Brain microvascular endothelial cell (primary cell): ENCODE data around the gene CMTM6.
A peak's percentile ranks its signal among the peaks of the same experiment; 100 is the strongest.

ENCODE experiments used
- DNase-seq: peaks from one replicate; pipeline ENCODE4 v3.0.0-alpha.2; 2020
- H3K27ac ChIP-seq: fragments of 250-450 bp; sonication (Bioruptor Pico); 2 replicates; pipeline ENCODE4 v1.5.1; 2020; ENCODE audit warnings: mild to moderate bottlenecking, moderate library complexity
- H3K27me3 ChIP-seq: fragments of 250-450 bp; sonication (Bioruptor Pico); replicated peaks from 2 replicates; pipeline ENCODE4 v1.5.1; 2020; ENCODE audit warnings: mild to moderate bottlenecking
- H3K36me3 ChIP-seq: fragments of 250-450 bp; sonication (Bioruptor Pico); replicated peaks from 2 replicates; pipeline ENCODE4 v1.5.1; 2020; ENCODE audit warnings: mild to moderate bottlenecking
- H3K4me3 ChIP-seq: 2 replicates; pipeline ENCODE4 v1.5.1; 2011; ENCODE audit warnings: low read depth, mild to moderate bottlenecking, control low read depth, low read length, moderate library complexity
- CTCF ChIP-seq: IDR thresholded peaks from 2 replicates; pipeline ENCODE4 v1.5.1; 2011; ENCODE audit warnings: low read depth, mild to moderate bottlenecking, moderate library complexity, low read length, control low read depth, inconsistent platforms; ENCODE audit errors: missing control alignments
- in situ Hi-C: cut with HindIII; loops from 2 replicates; pipeline ENCODE4 v1.10.0; 2017; ENCODE audit warnings: low sequenced_read_pairs, low pct_ligation_motif_present

CMTM6 gene

GRCh38 chr3:32502118-32502945, at the start of gene CMTM6:
CMTM6 (minus strand) TSS chr3:32502852; CDS start chr3:32502745, 107 bp downstream.
- in situ Hi-C loops = no loop called here
- DNase-seq = peak; percentile 80
- TF ChIP-seq CTCF = no peak
- Histone ChIP-seq H3K27ac (peak within 1 kb of the TSS; percentile 96), H3K27me3 (no peaks in the 10 kb centered on the region), H3K36me3 (peaks cover 3% of the 10 kb centered on the region), H3K4me3 (peak within 1 kb of the TSS; percentile 92)

- no peak for DNase-seq
- H3K4me3 ChIP-seq = no peak overlapping the region
- no peak overlapping the region for H3K27ac ChIP-seq
- H3K36me3 ChIP-seq = no peaks in the 10 kb centered on the region
- no peak for TF ChIP-seq CTCF
- in situ Hi-C loops = no loop called here
- H3K27me3 ChIP-seq = no peaks in the 10 kb centered on the region
These were observed 49.4 kb upstream of the CMTM6 start for GRCh38 chr3:32552013-32552412.

GRCh38 chr3:32551496-32551895, 48.8 kb upstream of the CMTM6 start:
- in situ Hi-C loops = no loop called here
- Histone ChIP-seq H3K36me3 (no peaks in the 10 kb centered on the region), H3K27ac (no peak overlapping the region), H3K27me3 (no peaks in the 10 kb centered on the region), H3K4me3 (no peak overlapping the region)
- DNase-seq = no peak
- no peak for TF ChIP-seq CTCF

- DNase-seq = no peak
- in situ Hi-C loops = no loop called here
- Histone ChIP-seq H3K27ac (no peak overlapping the region), H3K27me3 (no peaks in the 10 kb centered on the region), H3K4me3 (no peak overlapping the region), H3K36me3 (no peaks in the 10 kb centered on the region)
- TF ChIP-seq CTCF = no peak
These were observed 48.4 kb upstream of the CMTM6 start for GRCh38 chr3:32551087-32551486.

GRCh38 chr3:32545305-32545704, 42.7 kb upstream of the CMTM6 start:
- no peaks in the 10 kb centered on the region for H3K27me3 ChIP-seq
- in situ Hi-C loops = no loop called here
- peaks cover 2% of the 10 kb centered on the region for H3K36me3 ChIP-seq
- no peak overlapping the region for H3K27ac ChIP-seq
- no peak overlapping the region for H3K4me3 ChIP-seq
- DNase-seq = no peak
- TF ChIP-seq CTCF = no peak

GRCh38 chr3:32544894-32545293, 42.2 kb upstream of the CMTM6 start:
- in situ Hi-C loops = no loop called here
- no peak for DNase-seq
- TF ChIP-seq CTCF = no peak
- Histone ChIP-seq H3K4me3 (no peak overlapping the region), H3K36me3 (peaks cover 2% of the 10 kb centered on the region), H3K27me3 (no peaks in the 10 kb centered on the region), H3K27ac (no peak overlapping the region)
